Upper lobe of left lung (tissue), 4 donors: ENCODE results near the gene TP53AIP1.

ENCODE experiments used
- CTCF ChIP-seq, 6 experiments: fragments of 450-650 bp in 4 of 6; fragments of 200-600 bp in 2 of 6; sonication (generic) in 2 of 6; IDR thresholded peaks; one replicate each; pipeline ENCODE4 v1.5.1; 2016 to 2019; ENCODE audit warnings: antibody characterized with exemption in 6 of 6
- POLR2A ChIP-seq, 4 donors: fragments of 450-650 bp; IDR thresholded peaks; one replicate each; pipeline ENCODE4 v1.5.1; 2016 to 2017; ENCODE audit warnings: antibody characterized with exemption in 4 of 4, mild to moderate bottlenecking in 2 of 4
- POLR2AphosphoS5 ChIP-seq, 2 donors: sonication (generic); formaldehyde crosslinking; IDR thresholded peaks; one replicate each; pipeline ENCODE4 v1.5.1; 2017; ENCODE audit warnings: antibody characterized with exemption in 2 of 2

GRCh38 chr11:128897826-128898225 is 44.8 kb downstream of the TP53AIP1 start:
- no peak for TF ChIP-seq POLR2A (IDR thresholded peaks at IDR 0.05)
- TF ChIP-seq CTCF (IDR thresholded peaks at IDR 0.05) = no peak
- TF ChIP-seq POLR2AphosphoS5 (IDR thresholded peaks at IDR 0.05) = no peak
